DND-41 (cell line): Measurements from ENCODE around the gene PCBP1.

ENCODE experiments used
- EZH2 ChIP-seq: IDR thresholded peaks from 3 replicates; pipeline ENCODE4 v1.6.1; 2012; ENCODE audit warnings: borderline replicate concordance, low read depth, mild to moderate bottlenecking, moderate library complexity, low read length, inconsistent platforms; ENCODE audit not compliant: severe bottlenecking
- TF ChIP-seq, protein P1 (sequence below): IDR thresholded peaks from 2 replicates; pipeline ENCODE4 v1.5.1; 2012; ENCODE audit warnings: borderline replicate concordance, low read length, moderate library complexity, mild to moderate bottlenecking; ENCODE audit not compliant: poor library complexity, severe bottlenecking; ENCODE audit errors: extremely low read depth

DNA sequence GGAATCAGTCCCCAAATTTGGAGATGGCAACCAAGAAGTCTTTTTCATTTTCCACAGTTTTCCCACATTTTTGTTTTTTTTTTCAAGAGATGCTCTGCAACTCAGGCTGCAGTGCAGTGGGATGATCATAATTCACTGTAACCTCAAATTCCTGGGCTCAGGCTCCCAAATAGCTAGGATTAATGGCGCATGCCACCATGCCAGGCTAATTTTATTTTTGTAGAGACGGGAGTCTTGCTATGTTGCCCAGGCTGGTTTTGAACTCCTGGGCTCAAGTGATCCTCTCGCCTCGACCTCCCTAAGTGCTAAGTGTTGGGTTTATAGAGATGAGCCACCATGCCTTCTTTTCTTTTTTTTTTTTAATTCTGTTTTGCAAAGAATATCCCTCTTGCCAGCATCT lies 35.2 kb downstream of the PCBP1 start:
- TF ChIP-seq, protein P1, sequence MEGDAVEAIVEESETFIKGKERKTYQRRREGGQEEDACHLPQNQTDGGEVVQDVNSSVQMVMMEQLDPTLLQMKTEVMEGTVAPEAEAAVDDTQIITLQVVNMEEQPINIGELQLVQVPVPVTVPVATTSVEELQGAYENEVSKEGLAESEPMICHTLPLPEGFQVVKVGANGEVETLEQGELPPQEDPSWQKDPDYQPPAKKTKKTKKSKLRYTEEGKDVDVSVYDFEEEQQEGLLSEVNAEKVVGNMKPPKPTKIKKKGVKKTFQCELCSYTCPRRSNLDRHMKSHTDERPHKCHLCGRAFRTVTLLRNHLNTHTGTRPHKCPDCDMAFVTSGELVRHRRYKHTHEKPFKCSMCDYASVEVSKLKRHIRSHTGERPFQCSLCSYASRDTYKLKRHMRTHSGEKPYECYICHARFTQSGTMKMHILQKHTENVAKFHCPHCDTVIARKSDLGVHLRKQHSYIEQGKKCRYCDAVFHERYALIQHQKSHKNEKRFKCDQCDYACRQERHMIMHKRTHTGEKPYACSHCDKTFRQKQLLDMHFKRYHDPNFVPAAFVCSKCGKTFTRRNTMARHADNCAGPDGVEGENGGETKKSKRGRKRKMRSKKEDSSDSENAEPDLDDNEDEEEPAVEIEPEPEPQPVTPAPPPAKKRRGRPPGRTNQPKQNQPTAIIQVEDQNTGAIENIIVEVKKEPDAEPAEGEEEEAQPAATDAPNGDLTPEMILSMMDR, result no peak
- TF ChIP-seq EZH2, result no peak
